BJ (cell line): ENCODE results near the gene NDUFA13. TPM values are rescaled to one million over a fixed set of nuclear protein-coding genes. Genes with fewer than 3 reads are reported as not detected.

ENCODE experiments used
- CTCF ChIA-PET: fragments of 350-600 bp; formaldehyde crosslinking; extraction: SDS; loops from one replicate; lab custom pipeline; 2021; ENCODE audit warnings: antibody characterized with exemption, inconsistent platforms; lab: Yijun Ruan, JAX
- POLR2A ChIA-PET: fragments of 300-600 bp; sonication (Branson Sonifier 250); formaldehyde crosslinking; extraction: SDS; loops from one replicate; lab custom pipeline; 2021; ENCODE audit warnings: antibody characterized with exemption; lab: Charles Lee
- DNase-seq: peaks from one replicate; pipeline ENCODE4 v3.0.0-alpha.2; 2011; ENCODE audit warnings: low read depth
- H3K27me3 ChIP-seq: 2 replicates; pipeline ENCODE4 v1.6.0; 2011; ENCODE audit warnings: low read length; ENCODE audit not compliant: control insufficient read depth, insufficient read depth
- H3K36me3 ChIP-seq: 2 replicates; pipeline ENCODE4 v1.5.1; 2011; ENCODE audit warnings: low read length; ENCODE audit not compliant: control insufficient read depth, insufficient read depth
- H3K4me3 ChIP-seq: 2 replicates; pipeline ENCODE4 v1.5.1; 2011; ENCODE audit warnings: low read depth, mild to moderate bottlenecking, control low read depth, low read length
- CTCF ChIP-seq: IDR thresholded peaks from 2 replicates; pipeline ENCODE4 v1.5.1; 2011; ENCODE audit warnings: low read depth, mild to moderate bottlenecking, control low read depth, inconsistent platforms, low read length, moderate library complexity; ENCODE audit not compliant: insufficient read depth
- polyA plus RNA-seq: library from polyadenylated mRNA; depleted of rRNA; stranded (reverse); fragments of >200 nt; gene quantifications from 2 replicates; pipeline ENCODE4 v1.2.3, GENCODE V29; 2011

NDUFA13 gene
- polyA plus RNA-seq, 1 experiment, result 597 TPM

GRCh38 chr19:19495614-19496603 lies 20.1 kb upstream of the NDUFA13 start:
- Histone ChIP-seq H3K27me3 (no peaks in the 10 kb centered on the region), H3K4me3 (no peak overlapping the region), H3K36me3 (peaks cover 47% of the 10 kb centered on the region)
- ChIA-PET POLR2A (no interaction called here), CTCF (no interaction called here)
- no peak for TF ChIP-seq CTCF
- DNase-seq, result no peak

- TF ChIP-seq CTCF, result no peak
- DNase-seq, result no peak
- ChIA-PET POLR2A (no interaction called here), CTCF (no interaction called here)
- Histone ChIP-seq H3K27me3 (no peaks in the 10 kb centered on the region), H3K36me3 (peaks cover 48% of the 10 kb centered on the region), H3K4me3 (no peak overlapping the region)
Observed at GRCh38 chr19:19498255-19498991, 17.6 kb upstream of the NDUFA13 start.

GRCh38 chr19:19499272-19499995 lies 16.6 kb upstream of the NDUFA13 start:
- CTCF ChIA-PET, result interaction anchor here (0.8 kb wide), 1 partner anchor 133 kb away, joined by 4 read pairs; no protein-coding TSS in a partner anchor
- no peak for DNase-seq
- POLR2A ChIA-PET, result no interaction called here
- peaks cover 49% of the 10 kb centered on the region for H3K36me3 ChIP-seq
- TF ChIP-seq CTCF, result no peak
- H3K4me3 ChIP-seq, result no peak overlapping the region
- H3K27me3 ChIP-seq, result no peaks in the 10 kb centered on the region

GRCh38 chr19:19500975-19501644 lies 14.9 kb upstream of the NDUFA13 start:
- no peaks in the 10 kb centered on the region for H3K27me3 ChIP-seq
- POLR2A ChIA-PET, result no interaction called here
- peaks cover 48% of the 10 kb centered on the region for H3K36me3 ChIP-seq
- CTCF ChIA-PET, result interaction anchor here (0.7 kb wide), 2 partner anchors 9 to 131 kb away, joined by 3 to 4 read pairs; no protein-coding TSS in a partner anchor
- DNase-seq, result no peak
- no peak overlapping the region for H3K4me3 ChIP-seq
- no peak for TF ChIP-seq CTCF
